Measurements from ENCODE around the gene NKPD1. TPM values are rescaled to one million over a fixed set of nuclear protein-coding genes. Genes with fewer than 3 reads are reported as not detected.

Gene NKPD1
- total RNA-seq, 1 experiment from 2014 or later: 2.4 TPM

DNA sequence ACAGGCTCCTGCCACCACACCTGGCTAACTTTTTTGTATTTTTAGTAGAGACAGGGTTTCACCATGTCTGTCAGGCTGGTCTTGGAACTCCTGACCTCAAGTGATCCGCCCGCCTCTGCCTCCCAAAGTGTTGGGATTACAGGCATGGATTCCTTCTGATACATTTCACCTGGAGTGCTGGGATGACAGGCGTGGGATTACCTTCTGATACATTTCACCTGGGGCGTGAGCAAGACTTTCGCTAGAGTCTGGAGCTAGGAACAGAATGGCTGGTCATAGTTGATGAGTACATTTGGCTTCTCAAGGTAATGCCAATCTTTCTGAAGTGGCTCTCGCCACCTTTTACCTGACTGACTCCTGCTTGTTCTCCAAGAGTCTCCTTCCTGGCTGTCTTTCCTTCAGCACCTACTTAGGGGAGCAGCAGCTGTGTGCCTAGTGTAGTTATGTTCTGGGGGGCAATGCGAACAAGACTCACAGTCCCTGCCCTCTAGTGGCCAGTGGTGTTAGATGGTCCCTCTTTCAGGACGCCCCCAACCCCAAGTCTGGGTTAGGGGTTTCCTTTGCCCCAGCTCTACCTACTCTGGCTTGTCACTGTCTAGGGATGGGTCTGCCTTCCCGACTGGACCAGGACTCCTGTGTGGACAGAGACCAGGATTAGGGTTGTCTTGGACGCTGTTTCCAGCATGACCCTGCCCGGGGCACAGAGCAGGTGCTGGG lies 48.5 kb downstream of the NKPD1 start:
- H3K27me3 ChIP-seq (replicated peaks; ENCODE audit: control insufficient read depth, insufficient read depth, low read length): no peaks in the 10 kb centered on the region
- H3K4me3 ChIP-seq (ENCODE audit: low read depth, low read length): no peak overlapping the region
- H3K4me3 Mint-ChIP-seq (ENCODE audit: unreplicated experiment): no peak overlapping the region
- peaks cover 14% of the 10 kb centered on the region for H3K36me3 Mint-ChIP-seq (ENCODE audit: insufficient read depth, unreplicated experiment)
- H3K27ac Mint-ChIP-seq (ENCODE audit: unreplicated experiment): peak overlapping the region; percentile 55
- ChIA-PET POLR2A (no interaction called here), CTCF (interaction anchor here (1.0 kb wide), 1 partner anchor 53 kb away, joined by 3 read pairs; no protein-coding TSS in a partner anchor)
- BruUV-seq (replicated peaks): no TSS peak
- no peaks in the 10 kb centered on the region for H3K9me3 ChIP-seq
- H3K36me3 ChIP-seq (ENCODE audit: control insufficient read depth, insufficient read depth, low read length): no peaks in the 10 kb centered on the region
- H3K9me3 Mint-ChIP-seq (ENCODE audit: unreplicated experiment): no peaks in the 10 kb centered on the region
- intact Hi-C loops (cut with micrococcal nuclease; ENCODE audit: unreplicated experiment): no loop called here
- H3K4me1 Mint-ChIP-seq (ENCODE audit: low read depth, unreplicated experiment): peaks cover 20% of the 10 kb centered on the region
- no peak for DNase-seq
- H3K4me1 ChIP-seq: peaks cover 24% of the 10 kb centered on the region
- H3K27me3 Mint-ChIP-seq (ENCODE audit: insufficient read depth, unreplicated experiment): no peaks in the 10 kb centered on the region
- TF ChIP-seq, protein P1, sequence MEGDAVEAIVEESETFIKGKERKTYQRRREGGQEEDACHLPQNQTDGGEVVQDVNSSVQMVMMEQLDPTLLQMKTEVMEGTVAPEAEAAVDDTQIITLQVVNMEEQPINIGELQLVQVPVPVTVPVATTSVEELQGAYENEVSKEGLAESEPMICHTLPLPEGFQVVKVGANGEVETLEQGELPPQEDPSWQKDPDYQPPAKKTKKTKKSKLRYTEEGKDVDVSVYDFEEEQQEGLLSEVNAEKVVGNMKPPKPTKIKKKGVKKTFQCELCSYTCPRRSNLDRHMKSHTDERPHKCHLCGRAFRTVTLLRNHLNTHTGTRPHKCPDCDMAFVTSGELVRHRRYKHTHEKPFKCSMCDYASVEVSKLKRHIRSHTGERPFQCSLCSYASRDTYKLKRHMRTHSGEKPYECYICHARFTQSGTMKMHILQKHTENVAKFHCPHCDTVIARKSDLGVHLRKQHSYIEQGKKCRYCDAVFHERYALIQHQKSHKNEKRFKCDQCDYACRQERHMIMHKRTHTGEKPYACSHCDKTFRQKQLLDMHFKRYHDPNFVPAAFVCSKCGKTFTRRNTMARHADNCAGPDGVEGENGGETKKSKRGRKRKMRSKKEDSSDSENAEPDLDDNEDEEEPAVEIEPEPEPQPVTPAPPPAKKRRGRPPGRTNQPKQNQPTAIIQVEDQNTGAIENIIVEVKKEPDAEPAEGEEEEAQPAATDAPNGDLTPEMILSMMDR (IDR thresholded peaks at IDR 0.05; ENCODE audit: insufficient read depth in 1 of 2, low read depth in 1 of 2, low read length in 1 of 2, severe bottlenecking in 1 of 2, unreplicated experiment in 1 of 2): peak in 1 of 2 experiments; percentile 32

Other genes with a start within 250 kb of the NKPD1 start
- 246 and 250 TPM in 2 replicates for gene APOC1, start 246.4 kb downstream of the NKPD1 start, total RNA-seq (2022)
- not detected in 2 replicates for gene APOC4, start 218.7 kb downstream of the NKPD1 start, total RNA-seq (2022)
- gene APOC2, start 214.9 kb downstream of the NKPD1 start, total RNA-seq (2022): not detected in 2 replicates
- gene CLPTM1, start 205.6 kb downstream of the NKPD1 start, total RNA-seq (2022): 144 and 159 TPM in 2 replicates
- gene RELB, start 159.5 kb downstream of the NKPD1 start, total RNA-seq (2022): 6.3 and 10.2 TPM in 2 replicates
- gene CLASRP, start 121.9 kb downstream of the NKPD1 start, total RNA-seq (2022): 104 and 111 TPM in 2 replicates
- 8.4 and 9.4 TPM in 2 replicates for gene ZNF296, start 84.5 kb downstream of the NKPD1 start, total RNA-seq (2022)
- gene GEMIN7, start 81.7 kb downstream of the NKPD1 start, total RNA-seq (2022): 45.8 and 49.3 TPM in 2 replicates
- gene PPP1R37, start 67.8 kb downstream of the NKPD1 start, total RNA-seq (2022): 42.1 and 47.7 TPM in 2 replicates
- 50.5 and 53.2 TPM in 2 replicates for gene TRAPPC6A, start 17.3 kb upstream of the NKPD1 start, total RNA-seq (2022)
- gene BLOC1S3, start 17.8 kb upstream of the NKPD1 start, total RNA-seq (2022): 20.1 and 20.4 TPM in 2 replicates
- gene EXOC3L2, start 84.4 kb upstream of the NKPD1 start, total RNA-seq (2022): not detected in 2 replicates
- gene MARK4, start 90.3 kb upstream of the NKPD1 start, total RNA-seq (2022): 30.3 and 33.4 TPM in 2 replicates
- gene CKM, start 161.9 kb upstream of the NKPD1 start, total RNA-seq (2022): not detected in 2 replicates
- gene KLC3, start 179.8 kb upstream of the NKPD1 start, total RNA-seq (2022): 7.1 and 10.2 TPM in 2 replicates
- gene ERCC2, start 209.6 kb upstream of the NKPD1 start, total RNA-seq (2022): 86.8 and 89.5 TPM in 2 replicates
- 65.8 and 68.6 TPM in 2 replicates for gene PPP1R13L, start 244.1 kb upstream of the NKPD1 start, total RNA-seq (2022)
- gene POLR1G, start 245.7 kb upstream of the NKPD1 start, total RNA-seq (2022): 27.7 and 31.1 TPM in 2 replicates

Data from Caco-2 (cell line).